Epithelial cell of esophagus (primary cell): ENCODE measurements around the gene PKMYT1.
"Not testable (repeated sequence)": the region's sequence is repeated elsewhere in the genome, so short reads cannot be mapped to it uniquely, and the experiment has no call there.

Source experiments
- DNase-seq: peaks from one replicate; pipeline ENCODE4 v3.0.0; 2010; ENCODE audit warnings: low read depth
- H3K4me3 ChIP-seq: 2 replicates; pipeline ENCODE4 v1.5.1; 2011; ENCODE audit warnings: mild to moderate bottlenecking, low read length, control low read depth
- CTCF ChIP-seq: IDR thresholded peaks from 2 replicates; pipeline ENCODE4 v1.5.1; 2011; ENCODE audit warnings: low read depth, mild to moderate bottlenecking, low read length, control low read depth, inconsistent platforms; ENCODE audit not compliant: insufficient read depth; ENCODE audit errors: missing control alignments

PKMYT1 gene

GRCh38 chr16:2934450-2934849, 45.8 kb downstream of the PKMYT1 start:
- no peak for TF ChIP-seq CTCF
- H3K4me3 ChIP-seq: no peak overlapping the region
- DNase-seq: no peak

GRCh38 chr16:2933701-2934100, 46.5 kb downstream of the PKMYT1 start:
- H3K4me3 ChIP-seq: no peak overlapping the region
- DNase-seq: no peak
- no peak for TF ChIP-seq CTCF

GRCh38 chr16:2933136-2933535, 47.1 kb downstream of the PKMYT1 start:
- no peak for DNase-seq
- TF ChIP-seq CTCF: no peak
- H3K4me3 ChIP-seq: no peak overlapping the region

GRCh38 chr16:2931231-2931914, 48.9 kb downstream of the PKMYT1 start:
- not testable (repeated sequence) for DNase-seq, H3K4me3 ChIP-seq

GRCh38 chr16:2930236-2930635, 50.0 kb downstream of the PKMYT1 start:
- no peak overlapping the region for H3K4me3 ChIP-seq
- TF ChIP-seq CTCF: no peak
- no peak for DNase-seq

GRCh38 chr16:2929693-2930092, 50.6 kb downstream of the PKMYT1 start:
- no peak for TF ChIP-seq CTCF

GRCh38 chr16:2928796-2929195, 51.5 kb downstream of the PKMYT1 start:
- no peak for TF ChIP-seq CTCF
- no peak overlapping the region for H3K4me3 ChIP-seq
- no peak for DNase-seq

More at GRCh38 chr16:2929693-2930092, 50.6 kb downstream of the PKMYT1 start:
- no peak overlapping the region for H3K4me3 ChIP-seq
- DNase-seq: no peak

GRCh38 chr16:2928151-2928550, 52.1 kb downstream of the PKMYT1 start:
- H3K4me3 ChIP-seq, DNase-seq: not testable (repeated sequence)
